ENCODE results near the gene CYP20A1.
"Not testable (repeated sequence)": the region's sequence is repeated elsewhere in the genome, so short reads cannot be mapped to it uniquely, and the experiment has no call there.

The CYP20A1 gene

GRCh38 chr2:203282101-203282500 is 43.3 kb downstream of the CYP20A1 start:
- no peak for DNase-seq

DNA sequence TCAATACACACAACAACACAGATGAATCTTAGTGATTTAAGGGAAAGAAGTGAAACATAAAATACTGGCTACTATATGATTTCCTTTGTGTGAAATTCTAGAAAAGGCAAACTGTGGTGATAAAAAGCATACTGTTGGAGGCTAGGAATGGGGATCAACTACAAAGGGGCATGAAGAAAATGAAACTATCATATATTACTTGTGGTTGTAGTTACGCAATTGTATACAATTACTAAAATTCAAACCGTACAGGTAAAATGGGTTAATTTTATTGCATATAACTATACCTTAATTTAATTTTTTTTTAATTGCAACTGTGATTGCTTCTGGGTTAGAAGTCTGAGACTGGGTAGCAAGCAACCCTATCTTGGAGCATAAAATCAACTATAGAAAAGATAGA is 47.7 kb downstream of the CYP20A1 start:
- DNase-seq = no peak

DNA sequence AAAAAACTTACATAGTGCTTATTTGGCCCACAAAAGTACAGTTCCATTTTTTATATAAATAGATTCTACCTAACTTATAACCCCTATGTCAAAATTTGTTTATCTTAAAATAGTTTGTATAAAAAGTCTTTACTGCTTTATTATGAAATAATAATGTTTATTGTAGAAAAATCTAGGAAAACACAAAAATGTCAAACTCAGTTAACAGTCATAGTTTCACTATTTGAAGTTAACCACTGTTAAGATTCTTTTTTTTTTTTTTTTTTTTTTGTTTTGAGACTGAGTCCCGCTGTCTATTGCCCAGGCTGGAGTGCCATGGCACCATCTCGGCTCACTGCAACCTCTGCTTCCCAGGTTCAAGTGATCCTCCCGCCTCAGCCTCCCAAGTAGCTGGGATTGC is 62.8 kb downstream of the CYP20A1 start:
- no peak for DNase-seq

- DNase-seq = not testable (repeated sequence)
Measured at GRCh38 chr2:203302586-203302985, 63.8 kb downstream of the CYP20A1 start.

DNA sequence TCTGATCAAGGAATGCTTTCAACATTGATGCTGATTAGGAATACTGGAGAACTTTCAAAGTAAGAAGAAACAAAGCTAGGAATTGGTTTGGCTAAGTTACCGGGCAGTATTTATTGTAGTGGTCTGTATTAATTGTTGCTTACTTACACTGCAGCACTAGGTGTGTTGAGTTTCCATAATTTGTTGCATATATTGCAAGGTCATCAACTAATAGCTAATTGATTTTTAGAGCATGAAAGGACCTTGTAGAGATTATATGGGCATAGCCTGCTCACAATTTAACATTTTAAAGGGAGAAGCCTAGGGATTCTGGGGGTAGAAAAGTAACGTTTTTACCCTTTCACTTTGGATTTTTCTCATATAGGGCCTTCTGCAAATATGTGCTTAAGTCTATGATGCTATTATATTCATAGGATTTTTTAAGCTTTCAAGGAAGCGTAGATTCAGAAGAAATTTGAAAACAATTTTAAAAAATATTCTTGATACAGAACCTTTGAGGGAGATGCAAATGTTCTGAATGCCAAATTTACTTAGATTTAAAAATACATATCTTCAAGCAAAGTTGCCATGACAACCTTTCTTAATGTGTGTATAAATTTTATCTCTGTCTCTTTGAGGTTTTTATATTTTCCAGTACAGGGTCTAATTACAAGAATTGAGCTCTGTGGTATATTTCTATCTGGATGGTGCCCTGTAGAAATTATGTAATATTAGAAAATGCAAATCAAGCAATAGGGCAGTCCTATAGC is 72.0 kb downstream of the CYP20A1 start:
- DNase-seq = no peak

DNA sequence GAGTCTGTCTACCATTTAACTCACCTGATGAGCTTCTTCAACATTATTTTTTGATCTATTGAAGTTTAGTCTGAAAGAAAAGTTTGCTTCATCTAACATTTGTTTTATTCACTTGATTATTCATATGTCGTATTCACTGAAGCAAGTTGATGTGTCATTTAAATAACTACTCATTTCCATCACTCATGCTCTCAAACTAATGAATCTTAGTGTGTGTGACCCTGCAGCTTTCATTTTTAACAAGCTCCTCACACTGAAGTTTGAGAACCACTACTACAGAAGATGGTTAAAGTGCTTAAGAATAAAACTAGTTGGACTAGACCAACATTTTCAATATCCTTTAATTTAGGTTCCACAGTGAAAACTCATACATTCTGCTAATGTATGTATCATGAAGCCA is 87.5 kb downstream of the CYP20A1 start:
- DNase-seq = no peak

GRCh38 chr2:203327582-203327900 is 88.7 kb downstream of the CYP20A1 start:
- DNase-seq = no peak

DNA sequence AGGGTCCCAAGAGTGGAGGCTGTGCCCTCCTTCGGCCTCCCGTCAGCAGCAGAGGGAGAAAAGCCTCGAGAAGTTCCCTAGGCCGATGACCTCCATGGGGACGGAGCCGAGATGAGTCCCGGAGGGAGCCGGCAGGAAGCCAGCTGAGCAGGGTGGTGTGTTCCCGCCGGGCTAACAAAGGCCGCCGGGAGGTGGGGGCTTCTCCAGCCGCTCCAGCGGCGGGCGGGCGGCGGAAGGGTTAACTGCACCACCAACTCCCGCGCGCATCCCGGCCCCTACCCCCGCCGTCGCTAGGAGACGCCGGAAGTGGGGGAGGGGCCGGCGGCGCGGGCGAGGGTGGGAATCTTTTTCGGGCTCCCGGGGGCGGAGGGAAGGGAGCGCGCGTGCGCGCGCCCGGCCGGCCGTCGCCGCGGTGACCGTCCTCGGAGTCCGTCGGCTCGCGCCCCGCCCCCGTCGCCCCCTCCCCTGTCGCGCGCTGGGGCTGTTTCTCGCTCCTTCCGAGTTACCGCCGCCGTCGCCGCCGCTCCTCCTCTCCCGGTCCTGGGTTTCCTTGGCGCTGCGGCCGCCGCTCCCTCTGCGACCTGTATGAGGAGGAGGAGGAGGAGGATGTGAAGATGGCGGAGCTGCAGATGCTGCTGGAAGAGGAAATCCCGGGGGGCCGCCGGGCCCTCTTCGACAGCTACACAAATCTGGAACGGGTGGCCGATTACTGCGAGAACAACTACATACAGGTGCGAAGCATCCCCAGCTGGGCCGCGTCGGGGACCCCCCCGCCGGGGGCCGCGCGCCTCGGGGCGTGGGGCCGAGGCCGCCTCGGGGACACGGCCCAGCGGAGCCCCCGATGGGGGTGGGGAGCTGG is 89.3 kb downstream of the CYP20A1 start, which contains the start of gene ABI2:
TSS of gene ABI2 (plus strand) at position 494 of the 859 bp plus-strand sequence. CDS start at position 615, 121 bp downstream.
- DNase-seq = peak; percentile 86

DNA sequence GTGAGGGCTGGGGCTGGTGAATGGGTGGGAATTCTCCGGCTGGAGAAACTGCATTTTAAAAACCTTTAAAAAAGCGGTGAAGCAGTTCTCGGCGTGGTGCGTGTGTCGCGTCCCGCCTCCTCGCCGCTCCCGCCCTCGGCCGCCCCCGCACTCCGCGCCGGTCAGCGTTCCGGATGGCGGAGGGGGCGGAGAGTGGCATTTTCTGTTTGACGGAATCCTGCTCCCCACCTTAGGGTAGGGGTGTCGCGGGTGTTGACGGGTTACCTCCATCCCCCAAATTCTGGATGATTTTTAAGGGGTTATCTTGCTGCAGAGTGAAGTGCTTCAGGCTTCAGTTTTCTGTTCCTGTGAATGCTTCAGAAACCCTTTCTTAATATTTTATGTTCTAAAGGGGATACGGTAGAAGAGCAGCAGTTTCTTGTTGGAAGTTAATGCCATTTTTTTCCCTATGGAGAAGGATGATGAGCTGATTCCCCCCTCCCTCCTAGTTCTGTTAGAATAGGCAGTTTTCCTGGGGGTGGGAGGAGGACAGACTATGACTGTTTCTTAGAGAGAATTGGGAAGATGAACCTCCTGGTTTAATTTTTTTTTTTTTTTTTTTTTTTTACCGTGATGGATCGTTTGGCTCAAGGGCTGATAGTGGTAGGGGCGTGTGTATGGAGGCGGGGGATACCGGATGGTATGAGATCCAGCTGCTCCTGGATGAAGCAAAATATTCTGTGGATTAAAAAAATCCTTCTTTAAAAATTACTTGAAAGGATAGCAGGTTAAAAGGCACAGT is 90.1 kb downstream of the CYP20A1 start:
- peak; percentile 81 for DNase-seq

GRCh38 chr2:203330434-203330833 is 91.6 kb downstream of the CYP20A1 start:
- DNase-seq = no peak

- DNase-seq = no peak
Measured at GRCh38 chr2:203338322-203338721, 99.5 kb downstream of the CYP20A1 start.

GRCh38 chr2:203340791-203341487 is 102.1 kb downstream of the CYP20A1 start:
- DNase-seq = no peak

- no peak for DNase-seq
Measured at GRCh38 chr2:203341741-203342310, 103.0 kb downstream of the CYP20A1 start.

DNA sequence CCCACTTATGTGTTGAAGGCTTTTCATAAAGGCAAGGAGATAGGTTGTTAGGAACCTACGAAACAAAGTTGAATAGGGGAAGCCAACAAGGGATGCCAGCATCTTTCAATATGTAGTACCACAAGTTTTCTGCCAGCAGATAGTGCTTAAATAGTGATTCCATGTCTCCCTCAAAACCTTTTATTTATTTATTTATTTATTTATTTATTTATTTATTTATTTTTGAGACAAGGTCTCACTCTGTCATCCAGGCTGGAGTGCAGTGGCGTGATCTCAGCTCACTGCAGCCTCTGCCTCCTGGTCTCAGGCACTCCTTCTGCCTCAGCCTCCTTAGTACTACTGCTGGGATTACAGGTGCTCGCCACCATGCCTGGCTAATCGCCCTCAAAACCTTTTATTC is 103.6 kb downstream of the CYP20A1 start:
- DNase-seq = not testable (repeated sequence)

- no peak for DNase-seq
Measured at GRCh38 chr2:203344667-203345066, 105.8 kb downstream of the CYP20A1 start.

- DNase-seq = no peak
Measured at GRCh38 chr2:203346612-203347011, 107.8 kb downstream of the CYP20A1 start.

DNA sequence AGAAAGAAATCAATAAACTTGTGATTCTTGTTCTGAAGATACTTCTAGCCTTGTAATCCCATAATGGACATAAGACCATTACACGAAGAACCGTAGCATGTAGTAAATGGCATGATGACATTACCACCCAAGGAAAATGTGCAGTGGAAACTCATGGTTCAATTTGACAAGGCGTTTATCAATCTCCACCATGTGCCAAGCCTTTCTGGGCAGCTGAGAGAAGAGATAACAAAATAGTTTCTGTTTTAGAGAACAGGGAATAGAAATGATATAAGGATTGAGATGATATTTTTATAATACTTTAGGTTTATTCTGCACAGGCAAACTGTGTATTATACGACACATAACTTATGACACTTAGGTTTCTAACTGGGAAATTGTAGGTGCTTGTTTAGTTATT is 108.6 kb downstream of the CYP20A1 start:
- no peak for DNase-seq

DNA sequence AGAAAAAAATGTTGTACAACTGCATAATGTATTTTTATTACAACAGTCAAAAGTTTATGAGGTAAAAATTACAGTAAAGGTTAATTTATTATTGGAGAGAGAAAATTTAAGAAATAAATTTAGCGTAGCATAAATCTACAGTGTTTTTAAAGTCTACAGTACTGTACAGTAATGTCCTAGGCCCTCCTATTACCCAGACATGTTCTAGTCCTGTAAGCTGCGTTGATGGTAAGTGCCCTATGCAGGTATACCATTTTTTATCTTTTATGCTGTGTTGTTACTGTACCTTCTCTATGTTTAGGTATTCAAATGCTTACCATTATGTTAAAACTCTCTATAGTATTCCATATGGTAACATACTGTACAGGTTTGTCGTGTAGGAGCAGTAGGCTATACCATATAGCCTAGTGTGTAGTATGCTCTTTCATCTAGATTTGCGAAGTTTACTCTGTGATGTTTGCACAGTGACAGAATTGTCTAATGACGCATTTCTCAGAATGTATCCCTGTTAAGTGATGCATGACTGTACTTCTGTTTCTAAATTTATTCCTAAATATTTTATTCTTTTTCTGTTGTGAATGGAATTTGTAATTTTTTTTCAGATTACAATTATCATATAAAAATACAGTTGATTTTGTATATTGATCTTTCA is 113.9 kb downstream of the CYP20A1 start:
- DNase-seq = no peak

DNA sequence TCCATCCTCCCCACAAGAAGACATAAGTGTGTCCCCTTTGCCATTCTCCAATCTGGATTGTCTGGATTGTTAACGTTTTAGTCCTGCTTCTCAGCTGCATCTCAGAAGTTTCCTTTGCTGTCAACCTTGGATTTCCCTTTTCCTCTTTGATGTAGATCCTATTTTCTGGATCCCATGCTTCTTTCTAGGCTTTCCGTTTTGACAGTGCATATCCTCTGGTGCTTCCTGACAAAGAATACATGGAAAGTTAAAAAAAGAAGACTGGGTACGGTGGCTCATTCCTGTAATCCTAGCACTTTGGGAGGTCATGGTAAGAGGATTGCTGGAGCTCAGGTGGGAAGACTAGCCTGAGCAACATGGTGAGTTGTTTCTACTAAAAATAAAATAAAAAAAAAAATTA is 116.1 kb downstream of the CYP20A1 start:
- DNase-seq = no peak

All from activated CD8-positive, alpha-beta memory T cell treated with anti-CD3 and anti-CD28 coated beads, Interleukin-2, amount 50 U/mL, for 48 hours (primary cell).